Right hindlimb (tissue), 1 donor: ENCODE results near the gene POLR2L.
A peak's percentile ranks its signal among the peaks of the same experiment; 100 is the strongest.

Experiments
- DNase-seq: peaks from one replicate; pipeline ENCODE4 v3.0.0-alpha.2; 2018

The POLR2L gene

DNA sequence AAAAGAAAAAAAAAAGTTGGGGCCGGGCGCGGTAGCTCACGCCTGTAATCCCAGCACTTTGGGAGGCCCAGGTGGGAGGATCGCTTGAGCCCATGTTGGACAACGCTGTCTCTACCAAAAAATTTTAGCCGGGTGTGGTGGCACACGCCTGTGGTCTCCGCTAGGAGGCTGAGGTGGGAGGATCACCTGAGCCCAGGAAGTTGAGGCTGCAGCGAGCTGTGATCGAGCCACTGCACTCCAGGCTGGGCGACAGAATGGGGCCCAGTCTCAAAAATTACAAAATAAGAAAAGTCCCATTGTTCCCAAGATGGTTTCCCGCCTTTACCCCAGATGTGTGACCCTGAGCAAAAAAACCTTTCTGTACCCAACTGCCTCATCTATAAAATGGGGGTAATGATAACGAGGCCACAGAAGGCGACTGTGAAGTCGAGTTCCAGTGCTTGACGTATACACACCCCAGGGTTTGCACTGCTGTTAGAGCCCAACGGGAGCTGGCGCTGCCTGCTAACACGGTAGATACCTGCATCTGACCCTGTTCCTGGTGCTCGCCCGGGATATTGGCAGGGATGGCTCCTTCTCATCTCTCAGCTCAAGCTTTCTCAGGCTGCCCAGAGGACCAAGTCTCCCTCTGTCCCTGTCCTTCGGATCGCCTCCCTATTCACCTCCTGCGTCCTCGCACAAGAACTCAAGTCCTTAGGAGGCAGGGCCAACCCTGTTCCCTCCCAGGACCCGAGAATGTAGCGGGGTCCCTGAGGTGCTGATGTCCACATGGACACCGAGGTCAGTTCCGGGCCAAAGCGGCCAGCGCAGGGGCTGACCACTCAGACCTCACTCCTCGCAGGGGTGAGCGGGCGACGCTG, 33.7 kb downstream of the POLR2L start:
- no peak for DNase-seq

DNA sequence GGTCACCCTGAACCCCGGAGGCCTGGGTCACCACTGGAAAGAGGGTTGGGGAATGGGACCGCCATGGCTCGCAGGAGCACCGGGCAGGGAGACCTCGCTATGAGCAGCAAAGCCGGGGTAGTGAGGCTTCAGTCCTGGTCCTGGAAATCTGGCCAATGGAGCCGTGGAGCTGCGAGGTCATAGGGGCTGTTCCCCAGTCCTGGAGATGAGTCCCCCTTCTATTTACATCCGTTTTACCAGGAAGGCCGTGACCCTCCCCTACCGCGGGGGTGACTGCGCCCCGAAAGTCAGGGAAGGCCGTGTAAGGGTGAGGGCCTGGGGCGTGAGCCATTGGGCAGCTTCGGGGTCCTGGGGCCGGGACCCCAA, 37.7 kb downstream of the POLR2L start:
- DNase-seq = no peak

DNA sequence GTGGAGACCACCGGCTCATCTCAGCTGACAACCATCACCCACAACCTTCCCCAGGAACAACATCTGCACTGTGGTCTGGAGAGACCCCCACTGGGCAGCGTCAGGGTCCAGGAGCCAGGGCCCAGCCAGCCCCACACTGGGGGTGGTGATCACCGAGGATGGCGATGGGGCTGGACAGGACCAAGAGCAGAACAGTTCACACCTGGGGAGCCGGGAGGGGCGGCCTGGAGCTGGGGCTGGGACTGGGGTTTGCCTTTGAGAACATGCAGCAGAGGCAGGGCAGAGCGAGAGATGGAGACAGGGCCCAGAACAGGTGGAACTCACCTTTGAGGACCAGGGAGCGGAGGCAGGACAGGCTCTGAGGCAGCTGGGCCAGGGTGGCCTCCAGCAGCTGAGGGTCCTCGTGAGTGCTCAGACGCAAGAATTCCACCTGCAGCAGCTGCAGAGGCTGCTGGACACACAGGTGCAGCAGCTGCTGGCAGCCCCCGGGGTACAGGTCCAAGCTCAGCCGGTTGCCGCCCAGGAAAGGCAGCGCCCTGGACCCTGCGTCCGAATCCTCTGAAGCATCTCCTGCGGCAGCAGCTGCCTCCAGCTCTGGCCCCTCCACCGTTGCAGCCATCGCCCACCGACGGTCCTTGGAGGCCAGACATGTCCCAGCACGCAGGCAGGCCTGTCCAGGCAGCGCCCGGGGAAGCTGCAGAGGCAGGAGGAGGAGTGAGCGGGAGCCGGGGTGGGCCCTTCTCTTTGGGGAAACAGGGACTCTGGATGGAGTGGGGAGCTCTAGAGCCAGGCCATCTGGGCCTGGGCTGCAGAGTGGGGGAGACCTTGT, 38.3 kb downstream of the POLR2L start:
- DNase-seq = no peak

DNA sequence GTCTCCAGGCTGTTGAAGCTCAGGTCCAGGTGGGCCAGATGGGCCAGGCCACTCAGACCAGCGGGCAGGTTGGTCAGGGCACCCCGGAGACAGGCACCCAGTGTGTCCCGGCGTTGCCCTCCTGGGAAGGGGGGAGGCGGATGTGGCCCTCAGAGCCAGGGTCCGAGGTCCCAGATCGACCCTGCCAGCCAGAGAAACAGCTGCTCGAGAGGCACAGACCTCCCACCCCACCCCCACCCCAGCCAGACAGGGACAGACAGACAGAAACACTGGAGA, 38.9 kb downstream of the POLR2L start:
- no peak for DNase-seq

DNA sequence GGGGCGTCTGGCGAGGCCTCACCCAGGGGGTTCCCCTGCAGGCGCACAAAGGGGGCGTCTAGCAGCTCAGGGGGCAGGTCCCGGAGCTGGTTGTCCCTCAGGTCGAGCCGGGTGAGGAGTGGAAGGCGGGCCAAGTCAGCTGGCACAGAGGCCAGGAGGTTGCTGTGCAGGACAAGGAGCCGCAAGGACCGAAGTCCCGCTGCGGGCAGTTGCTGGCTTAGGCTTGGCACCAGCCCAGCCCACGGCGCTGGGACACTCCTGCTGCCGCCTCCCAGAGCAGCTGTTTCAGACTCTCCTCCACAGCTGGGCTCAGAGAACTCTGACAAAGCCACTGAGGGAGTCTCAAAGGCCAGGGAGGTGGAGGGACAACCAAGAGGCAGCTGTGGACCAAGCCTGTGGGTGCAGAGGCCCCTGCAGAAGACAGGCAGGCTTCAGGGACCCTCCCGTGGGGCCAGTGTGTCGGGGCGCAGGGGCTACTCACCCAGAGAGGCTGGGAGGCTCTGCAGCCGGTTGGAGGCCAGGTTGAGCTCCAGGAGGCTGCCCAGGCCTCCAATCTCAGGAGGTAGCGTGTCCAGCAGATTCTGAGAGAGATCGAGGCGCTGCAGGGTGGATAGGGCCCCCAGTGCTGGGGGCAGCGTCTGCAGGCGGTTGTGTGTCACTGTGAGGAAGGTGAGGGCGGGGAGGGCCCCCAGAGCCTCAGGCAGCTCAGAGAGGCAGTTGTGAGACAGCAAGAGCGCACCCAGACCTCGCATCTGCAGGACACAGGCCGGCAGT, 39.4 kb downstream of the POLR2L start:
- no peak for DNase-seq

DNA sequence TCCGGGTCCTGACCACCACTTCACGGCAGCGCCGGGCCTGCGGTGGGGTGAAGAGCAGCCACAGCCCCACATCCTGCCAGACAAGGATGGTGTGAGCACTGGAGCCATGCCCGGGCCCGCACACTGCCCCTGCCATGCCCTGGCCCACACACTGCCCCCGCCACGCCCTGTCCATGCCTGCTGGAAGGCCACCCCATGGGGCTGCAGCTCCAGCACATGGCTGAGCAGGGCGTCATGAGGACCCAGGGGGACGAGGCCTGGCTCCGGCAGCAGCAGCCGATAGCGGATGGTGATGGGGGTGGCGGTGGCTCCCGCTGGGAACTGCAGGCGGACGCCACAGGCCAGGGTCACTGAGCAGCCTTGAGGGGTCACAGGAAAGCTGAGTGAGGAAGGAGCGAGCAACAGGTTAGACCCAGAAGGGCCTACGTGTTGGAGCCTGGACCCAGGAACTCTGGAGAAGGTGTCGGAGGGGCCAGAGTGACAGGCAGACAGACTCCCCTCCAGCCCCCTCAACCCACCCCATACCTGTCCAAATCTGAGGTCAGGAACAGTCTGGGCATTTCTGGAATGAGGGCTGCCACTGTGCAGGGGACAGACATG, 40.2 kb downstream of the POLR2L start:
- no peak for DNase-seq

DNA sequence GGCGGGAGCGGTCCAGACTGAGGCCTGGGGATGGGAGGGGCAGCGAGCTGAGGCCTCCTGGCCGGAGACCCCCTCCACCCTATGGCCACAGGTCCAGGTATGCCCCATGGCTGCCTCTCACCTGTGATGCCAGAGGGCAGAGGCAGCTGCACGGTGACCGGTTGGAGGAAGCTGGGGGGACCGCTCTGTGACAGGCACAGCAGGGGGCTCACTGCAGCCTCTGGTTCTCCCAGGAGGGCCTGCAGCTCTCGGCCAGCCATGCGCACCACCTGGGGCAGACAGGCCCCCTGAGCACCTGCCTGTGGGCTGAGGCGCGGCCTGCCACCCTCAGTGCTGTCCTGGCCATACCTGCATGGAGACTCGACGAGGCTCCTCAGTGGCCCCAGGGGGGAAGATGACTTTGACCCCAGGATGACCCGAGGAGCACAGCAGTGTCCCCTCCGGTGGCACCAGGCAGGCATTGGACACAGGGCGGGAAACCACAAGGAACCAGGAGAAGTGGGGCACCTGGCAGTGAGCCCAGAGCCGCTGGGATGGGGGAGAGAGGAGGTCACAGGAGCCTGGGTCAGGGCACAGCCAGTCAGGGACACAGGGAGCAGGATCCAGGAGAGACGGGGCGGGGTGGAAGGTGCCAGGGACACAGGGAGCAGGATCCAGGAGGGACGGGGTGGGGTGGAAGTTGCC, 41.1 kb downstream of the POLR2L start:
- DNase-seq = no peak

DNA sequence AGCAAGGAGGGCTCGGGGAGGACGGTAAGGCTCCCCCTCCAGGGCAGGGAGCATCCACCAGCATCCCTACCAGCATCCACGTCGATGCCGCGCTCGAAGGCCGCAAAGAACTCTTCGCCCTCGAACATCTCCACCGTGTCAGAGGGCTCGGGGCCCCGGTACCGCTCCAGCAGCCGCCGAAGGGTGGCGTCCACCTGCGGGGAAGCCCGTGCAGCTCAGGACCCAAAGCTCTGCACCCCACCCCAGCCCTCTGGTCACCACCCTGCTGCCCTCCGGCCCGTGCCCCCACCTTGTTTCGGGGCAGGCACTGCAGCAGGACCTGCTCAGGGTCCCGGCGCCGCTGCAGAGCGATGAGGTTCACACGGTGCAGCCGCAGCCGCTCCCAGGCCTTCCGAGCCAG, 41.9 kb downstream of the POLR2L start:
- no peak for DNase-seq

DNA sequence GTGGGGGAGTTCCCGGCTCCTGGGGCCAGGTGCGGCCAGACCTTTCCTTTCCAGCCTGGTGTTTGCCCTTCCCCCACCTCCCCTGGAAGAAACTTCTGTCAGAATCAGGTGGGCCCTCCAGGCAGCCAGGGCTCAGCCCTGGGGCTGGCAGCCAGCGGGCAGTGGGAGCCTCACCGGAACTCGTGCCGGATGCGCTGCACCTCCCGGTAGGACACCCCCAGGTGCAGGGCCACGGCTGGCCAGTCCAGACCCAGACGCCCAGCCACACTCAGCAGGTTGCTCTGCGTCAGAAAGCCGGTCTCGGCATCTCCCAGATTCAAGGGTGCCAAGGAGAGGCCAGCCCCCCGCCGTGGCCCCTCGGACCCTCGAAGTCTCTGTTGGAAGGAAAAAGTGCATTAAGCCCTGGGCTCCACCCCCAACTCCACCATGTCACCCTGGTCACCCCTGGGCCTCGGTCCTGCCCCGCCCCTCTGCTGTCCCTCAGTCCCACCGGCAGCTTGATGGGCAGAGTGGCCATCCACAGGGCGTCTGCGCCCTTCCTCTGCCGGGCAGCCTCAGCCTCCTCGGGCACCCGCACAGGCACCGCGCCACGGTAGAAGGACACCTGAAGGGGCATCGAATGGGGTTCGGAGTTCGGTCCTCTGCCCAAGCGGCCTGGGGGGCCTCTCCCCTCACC, 42.5 kb downstream of the POLR2L start:
- no peak for DNase-seq

DNA sequence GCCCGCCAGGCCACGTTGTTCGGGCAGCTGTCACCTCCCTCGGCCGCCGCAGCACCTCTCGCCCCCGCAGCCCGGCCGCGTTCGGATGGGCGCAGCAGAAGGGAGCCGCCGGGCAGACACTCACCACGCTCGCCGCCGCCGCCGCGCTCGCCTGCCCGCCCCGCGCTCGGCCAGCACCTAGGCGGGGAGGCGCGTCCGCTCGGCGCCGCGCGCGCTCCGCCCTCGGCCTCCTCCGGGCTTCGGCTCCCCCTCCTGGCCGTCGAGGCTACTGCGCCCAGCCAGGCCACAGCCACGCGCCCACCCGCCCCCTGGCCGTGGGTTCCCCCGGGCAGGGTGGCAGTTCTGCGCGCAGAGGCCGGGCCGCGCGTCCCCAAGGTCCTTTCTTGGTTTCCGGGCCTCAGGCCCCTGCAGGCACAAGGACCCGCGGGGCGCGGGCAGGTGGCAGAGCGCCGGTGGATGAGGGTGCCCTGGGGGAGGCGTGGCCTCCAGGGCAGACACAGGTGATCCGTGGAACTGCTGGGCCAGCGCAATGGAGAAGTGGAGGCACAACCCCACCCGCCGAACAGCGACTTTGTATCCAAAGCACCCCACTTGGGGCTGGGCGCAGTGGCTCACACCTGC, 44.1 kb downstream of the POLR2L start, which contains the start of gene SLC25A22:
Gene SLC25A22, minus strand, starts transcription at position 189 of the 621 bp plus-strand sequence. CDS start 3,275 bp downstream, outside the sequence.
- peak; percentile 87 for DNase-seq

DNA sequence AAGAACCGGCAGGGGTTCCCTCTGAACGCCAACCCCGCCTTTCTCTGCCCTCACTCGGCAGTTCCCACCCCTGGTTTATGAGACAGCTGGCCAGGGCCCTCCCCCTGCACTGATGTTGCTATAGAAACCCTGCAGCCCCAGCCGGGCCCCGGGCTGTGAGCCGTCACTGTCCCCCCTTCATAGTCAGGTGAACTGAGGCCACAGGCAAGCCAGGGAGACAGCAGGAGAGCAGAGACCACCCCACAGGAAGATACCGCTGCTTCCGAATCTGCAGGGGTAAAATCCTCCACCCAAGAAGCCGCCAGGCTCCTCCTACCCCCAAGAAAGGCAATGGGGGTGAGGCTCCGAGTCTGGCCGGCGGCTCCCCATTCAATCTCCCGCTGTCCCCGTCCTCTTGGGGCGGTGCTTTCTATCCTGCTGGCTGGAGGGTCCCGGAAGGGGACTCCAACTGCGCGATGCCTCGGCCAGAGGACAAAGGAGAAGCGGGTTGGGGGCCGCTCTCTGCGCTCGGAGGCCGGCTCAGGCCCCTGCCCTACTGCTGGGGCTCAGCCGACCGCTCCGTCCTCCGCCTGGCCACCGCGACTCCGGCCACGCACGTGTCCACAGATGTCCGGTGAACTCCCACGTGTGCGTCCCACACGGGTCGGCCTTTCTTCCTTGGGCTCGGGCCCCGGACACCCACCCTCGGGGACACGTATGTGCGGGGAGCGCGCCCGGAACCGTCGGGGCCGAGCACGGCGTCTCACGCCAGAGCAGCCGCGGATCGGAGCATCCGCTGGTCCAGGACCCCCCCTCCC, 44.8 kb downstream of the POLR2L start:
- DNase-seq = peak; percentile 94

DNA sequence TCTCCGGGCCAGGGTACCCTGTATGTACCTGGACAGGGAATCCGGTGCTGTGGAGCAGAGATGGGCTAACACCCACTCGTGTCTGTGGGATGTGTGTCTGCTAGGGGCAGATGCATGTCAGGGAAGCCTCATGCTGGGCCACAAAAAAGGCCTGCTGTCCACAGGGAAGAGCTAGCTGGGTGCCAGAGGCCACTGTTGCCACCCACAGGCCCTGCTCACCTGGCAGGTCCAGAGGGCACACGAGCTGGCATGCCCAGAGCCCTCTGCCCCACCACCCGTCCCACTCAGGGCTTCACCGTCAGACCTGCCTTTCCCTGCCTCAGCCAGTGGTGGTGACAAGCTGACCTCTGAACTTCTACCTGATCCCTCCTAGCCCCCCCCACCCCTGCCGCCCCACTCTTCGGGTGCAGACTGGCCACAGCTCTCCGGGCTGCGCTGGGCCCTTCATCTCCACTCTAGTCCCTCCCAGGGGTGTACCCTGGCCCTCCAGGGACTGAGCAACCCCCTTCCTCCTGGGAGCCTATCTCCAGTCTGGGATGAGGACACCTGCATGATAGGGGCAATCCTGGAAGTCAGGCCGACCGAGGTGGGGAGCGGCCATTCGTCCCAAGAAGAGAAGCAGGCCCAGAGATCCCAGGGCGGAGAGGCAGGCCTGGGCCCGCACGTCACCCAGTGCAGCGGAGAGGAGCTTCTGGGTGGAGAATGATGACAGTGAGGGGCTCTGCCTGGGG, 45.6 kb downstream of the POLR2L start:
- peak; percentile 59 for DNase-seq

DNA sequence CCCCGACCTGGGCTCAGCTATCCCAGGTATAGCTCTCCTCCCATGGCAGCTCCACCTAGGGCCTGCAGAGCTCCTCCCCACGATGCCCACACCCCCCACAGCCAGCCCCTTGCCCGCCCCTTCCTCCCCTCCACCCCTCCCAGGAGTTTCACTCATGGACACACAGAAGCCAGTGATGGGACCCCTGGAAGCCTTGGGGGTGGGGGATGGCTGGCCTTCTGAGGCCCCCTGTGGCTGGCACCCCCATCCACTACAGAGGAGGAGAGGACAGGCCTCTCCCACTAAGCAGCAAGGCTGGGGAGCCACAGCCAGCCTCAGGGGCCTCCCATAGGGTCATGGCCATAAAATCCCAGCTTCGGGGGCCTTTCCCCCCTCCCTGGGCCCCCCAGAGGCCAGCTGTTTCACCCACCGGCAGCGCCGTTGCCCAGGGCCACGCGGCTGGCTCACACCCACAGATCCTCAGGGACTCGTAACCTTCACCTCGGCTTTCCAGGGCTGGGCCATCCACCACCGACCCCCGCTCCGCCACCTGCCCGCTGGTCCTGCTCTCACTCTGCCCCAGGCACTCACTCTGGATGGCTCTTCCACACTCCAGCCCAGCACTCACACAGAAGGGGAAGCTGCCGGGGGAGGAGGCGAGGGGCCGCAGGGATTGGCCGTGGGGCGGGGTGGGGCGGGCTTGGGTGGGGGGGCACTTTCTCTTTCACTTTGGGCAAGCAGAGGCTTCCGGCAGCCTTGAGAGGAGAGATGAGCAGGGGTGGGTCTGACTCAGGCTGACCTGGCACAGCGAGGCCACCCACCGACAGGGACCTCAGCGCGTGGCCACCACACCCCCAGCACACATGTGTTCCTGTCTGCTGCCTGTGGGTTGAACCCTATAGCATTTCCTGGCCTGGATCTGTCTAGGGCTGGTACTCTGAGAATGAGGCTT, 46.4 kb downstream of the POLR2L start:
- DNase-seq = peak; percentile 89

DNA sequence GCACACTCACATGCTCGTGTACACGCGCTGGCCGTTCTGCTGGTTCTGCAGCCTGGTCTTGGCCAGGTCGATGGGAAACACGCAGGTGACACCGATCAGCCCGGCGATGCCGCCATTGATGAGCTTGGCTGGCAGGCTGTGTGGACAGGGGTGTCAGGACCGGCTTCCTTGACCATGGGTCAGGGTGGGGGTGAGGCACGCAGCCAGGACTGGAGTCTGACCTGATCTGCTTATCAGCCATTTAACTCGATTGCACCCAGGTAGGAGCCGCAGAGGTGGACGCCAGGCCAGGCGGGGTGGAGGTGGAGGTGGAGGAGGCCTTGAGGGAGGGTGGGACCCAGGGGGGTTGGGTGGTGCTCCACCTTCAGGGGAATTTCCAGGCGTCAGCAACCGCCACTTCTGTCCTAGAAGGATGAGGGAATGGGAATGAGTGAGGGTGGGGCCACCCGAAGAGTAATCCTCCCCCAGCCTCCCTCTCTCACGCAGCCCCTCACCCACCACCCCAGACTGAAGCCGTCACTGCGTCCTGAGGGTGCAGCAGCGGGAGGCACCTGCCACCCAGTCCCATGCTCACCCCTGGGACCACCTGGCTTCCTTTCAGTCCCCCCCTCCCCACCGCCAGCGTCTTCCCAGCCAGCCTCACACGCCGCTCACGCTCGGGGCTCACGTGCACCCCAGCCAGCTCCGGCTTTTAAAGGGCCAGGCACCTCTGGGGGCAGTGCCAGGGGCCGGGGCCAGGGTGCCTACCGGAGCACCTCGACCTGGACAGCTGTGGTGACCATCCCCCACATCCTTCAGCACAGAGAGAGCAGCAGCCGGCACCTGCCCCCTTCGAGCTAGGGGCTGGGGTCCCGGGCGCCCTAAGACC, 47.3 kb downstream of the POLR2L start:
- DNase-seq = no peak

DNA sequence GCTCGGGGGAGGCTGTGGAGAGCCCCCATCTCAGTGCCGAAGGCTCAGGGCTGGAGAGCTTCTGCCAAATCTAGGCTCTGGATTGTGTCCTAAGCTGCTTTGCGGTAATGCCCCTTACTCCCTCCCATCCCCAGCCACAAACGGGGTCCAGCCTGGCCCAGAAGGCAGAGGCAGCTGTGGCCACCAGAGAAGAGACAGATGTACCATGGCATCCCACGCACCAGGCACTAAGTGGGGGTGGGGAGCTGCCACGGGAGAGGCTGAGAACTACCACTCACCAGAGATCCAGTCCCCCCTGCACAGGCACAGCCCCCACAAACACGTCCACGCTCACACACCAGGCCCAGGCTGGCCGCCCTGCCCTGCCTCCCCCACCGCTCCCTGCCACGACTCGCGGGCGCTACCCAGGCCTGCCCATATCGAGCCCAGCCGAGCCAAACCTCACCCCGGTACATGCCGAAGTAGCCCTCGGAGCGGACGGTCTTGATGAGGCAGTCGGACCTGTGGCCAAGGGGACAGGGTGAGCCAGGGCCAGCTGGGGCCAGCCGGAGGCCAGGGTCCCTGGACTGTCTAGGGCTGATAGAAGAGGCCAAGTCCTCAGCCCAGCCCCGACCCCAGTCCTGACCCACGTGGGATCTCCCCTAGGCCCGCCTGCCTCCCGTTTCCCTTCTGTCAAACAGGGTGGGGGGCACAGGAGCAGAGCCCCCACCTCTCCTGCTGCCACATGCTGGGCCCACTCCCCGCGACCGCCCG, 48.1 kb downstream of the POLR2L start:
- DNase-seq = no peak

DNA sequence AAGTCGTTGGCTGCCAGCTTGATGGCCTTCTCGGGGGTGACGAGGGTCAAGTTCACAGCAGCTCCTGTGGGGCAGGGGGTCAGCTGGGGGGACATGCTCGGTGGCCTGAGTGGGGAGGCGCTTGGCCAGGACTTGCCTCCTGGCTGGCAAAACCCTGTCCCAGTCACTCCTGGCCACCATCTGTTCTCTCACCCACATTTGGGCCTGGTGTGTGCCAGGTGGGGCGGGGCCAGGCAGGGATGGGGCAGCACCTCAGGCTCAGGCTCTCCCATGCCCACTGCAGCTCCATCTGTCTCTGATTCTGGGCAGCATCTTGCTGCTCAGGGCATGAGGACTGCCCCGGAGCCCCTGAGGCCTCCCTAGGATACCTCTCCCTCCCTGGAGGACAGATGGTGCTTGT, 48.8 kb downstream of the POLR2L start:
- DNase-seq = no peak

DNA sequence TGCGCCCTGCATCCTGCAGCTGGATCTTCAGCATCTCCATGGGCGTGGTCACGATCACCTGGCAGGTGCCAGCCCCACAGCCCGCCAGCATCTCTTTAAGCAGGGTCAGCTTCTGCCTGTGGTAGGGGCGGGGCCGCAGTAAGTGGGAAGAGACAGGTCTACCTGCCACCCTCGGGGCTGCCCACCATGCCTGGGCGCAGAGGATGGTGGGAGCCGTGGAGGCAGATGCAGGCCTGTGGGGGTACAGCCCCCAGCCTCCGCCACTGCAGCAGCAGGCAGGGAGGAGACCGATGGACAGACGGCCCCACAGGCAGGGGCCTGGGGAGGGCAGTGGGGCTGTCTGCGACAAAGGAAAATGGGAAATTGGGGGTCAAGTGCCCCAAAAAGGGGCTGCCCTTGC, 49.5 kb downstream of the POLR2L start:
- DNase-seq = no peak
